Tibial artery (tissue), 4 donors: ENCODE results near the gene HINFP.

ENCODE experiments used
- DNase-seq, 2 donors: peaks; one replicate each; pipeline ENCODE4 v3.0.0-alpha.2; 2019
- H3K27ac ChIP-seq, 2 donors: fragments of 200-600 bp; sonication (generic) in 1 of 2; 1 replicate in 1 of 2; 2 replicates in 1 of 2; pipeline ENCODE4 v1.5.1; 2018 to 2019; ENCODE audit warnings: mild to moderate bottlenecking in 1 of 2
- H3K27me3 ChIP-seq, 2 donors: fragments of 200-600 bp; sonication (generic) in 1 of 2; one replicate each; pipeline versions ENCODE4 v1.5.1 to v1.6.0; 2016 to 2019
- H3K36me3 ChIP-seq, 3 donors: fragments of 200-600 bp; sonication (generic) in 2 of 3; one replicate each; pipeline ENCODE4 v1.5.1; 2016 to 2019; ENCODE audit warnings: mild to moderate bottlenecking in 2 of 3
- H3K4me1 ChIP-seq, 4 donors: fragments of 200-600 bp; sonication (generic) in 2 of 4; 1 replicate in 3 of 4; 2 replicates in 1 of 4; pipeline ENCODE4 v1.5.1; 2016 to 2019
- H3K4me3 ChIP-seq, 2 donors: fragments of 200-600 bp; sonication (generic) in 1 of 2; 1 replicate in 1 of 2; 2 replicates in 1 of 2; pipeline ENCODE4 v1.5.1; 2018 to 2019; ENCODE audit warnings: mild to moderate bottlenecking in 2 of 2
- H3K9me3 ChIP-seq, 3 donors: fragments of 200-600 bp; sonication (generic) in 1 of 3; one replicate each; pipeline ENCODE4 v1.5.1; 2016 to 2019
- CTCF ChIP-seq, 2 experiments: fragments of 200-600 bp in 1 of 2; fragments of 450-650 bp in 1 of 2; IDR thresholded peaks; one replicate each; pipeline ENCODE4 v1.5.1; 2017 to 2019; ENCODE audit warnings: antibody characterized with exemption in 2 of 2, mild to moderate bottlenecking in 1 of 2, moderate library complexity in 1 of 2
- intact Hi-C: fragments of 100-400 bp; cut with DNase I; formaldehyde crosslinking; loops from one replicate; pipeline ENCODE4 v1.15.0; 2023; ENCODE audit warnings: low total_unique reads

The HINFP gene

GRCh38 chr11:119169282-119169719 is 47.9 kb downstream of the HINFP start:
- peak; percentile 44 to 89 for DNase-seq

GRCh38 chr11:119172513-119172912 is 51.1 kb downstream of the HINFP start:
- Histone ChIP-seq H3K27me3 (no peaks in the 10 kb centered on the region), H3K27ac (no peak overlapping the region), H3K9me3 (no peaks in the 10 kb centered on the region), H3K4me3 (no peak overlapping the region), H3K36me3 (peaks cover 19 to 52% (median 22%) of the 10 kb centered on the region in 3 donors), H3K4me1 (peaks cover 0 to 13% (median 10%) of the 10 kb centered on the region in 4 donors)
- TF ChIP-seq CTCF (IDR thresholded peaks at IDR 0.05): no peak
- DNase-seq: no peak
- intact Hi-C loops: no loop called here

More at GRCh38 chr11:119169282-119169719, 47.9 kb downstream of the HINFP start:
- Histone ChIP-seq H3K4me3 (peak overlapping the region; percentile 89 to 96), H3K27me3 (no peaks in the 10 kb centered on the region), H3K27ac (peak overlapping the region; percentile 98 to 99), H3K9me3 (no peaks in the 10 kb centered on the region), H3K4me1 (peaks cover 0 to 13% (median 10%) of the 10 kb centered on the region in 4 donors), H3K36me3 (peaks cover 2 to 20% (median 11%) of the 10 kb centered on the region in 3 donors)
- intact Hi-C loops: no loop called here
- TF ChIP-seq CTCF (IDR thresholded peaks at IDR 0.05): no peak

GRCh38 chr11:119173453-119173852 is 52.1 kb downstream of the HINFP start:
- no peak overlapping the region for H3K4me3 ChIP-seq
- no peak for DNase-seq
- H3K4me1 ChIP-seq: peaks cover 0 to 9% (median 9%) of the 10 kb centered on the region in 4 donors
- peaks cover 19 to 55% (median 22%) of the 10 kb centered on the region in 3 donors for H3K36me3 ChIP-seq
- H3K27ac ChIP-seq: no peak overlapping the region
- no peak for TF ChIP-seq CTCF (IDR thresholded peaks at IDR 0.05)
- intact Hi-C loops: no loop called here
- no peaks in the 10 kb centered on the region for H3K27me3 ChIP-seq
- no peaks in the 10 kb centered on the region for H3K9me3 ChIP-seq

- peaks cover 27 to 70% (median 34%) of the 10 kb centered on the region in 3 donors for H3K36me3 ChIP-seq
- no peaks in the 10 kb centered on the region for H3K4me1 ChIP-seq
- no peak overlapping the region for H3K27ac ChIP-seq
- no peak for DNase-seq
- intact Hi-C loops: no loop called here
- H3K9me3 ChIP-seq: no peaks in the 10 kb centered on the region
- H3K4me3 ChIP-seq: no peak overlapping the region
- no peaks in the 10 kb centered on the region for H3K27me3 ChIP-seq
- no peak for TF ChIP-seq CTCF (IDR thresholded peaks at IDR 0.05)
Measured at GRCh38 chr11:119175493-119176077, 54.2 kb downstream of the HINFP start.

- no peak for TF ChIP-seq CTCF (IDR thresholded peaks at IDR 0.05)
- Histone ChIP-seq H3K4me3 (no peak overlapping the region), H3K27ac (no peak overlapping the region), H3K9me3 (no peaks in the 10 kb centered on the region), H3K36me3 (peaks cover 30 to 87% (median 53%) of the 10 kb centered on the region in 3 donors), H3K4me1 (no peaks in the 10 kb centered on the region), H3K27me3 (no peaks in the 10 kb centered on the region)
- DNase-seq: no peak
- intact Hi-C loops: no loop called here
Measured at GRCh38 chr11:119178166-119178680, 56.8 kb downstream of the HINFP start.
